HepG2 (cell line): Measurements from ENCODE around the gene DHRS4L2. TPM values are rescaled to one million over a fixed set of nuclear protein-coding genes. Genes with fewer than 3 reads are reported as not detected.

Experiments
- CBX1 ChIP-seq: IDR thresholded peaks from one replicate; pipeline ENCODE4 v1.6.1; 2016; ENCODE audit warnings: antibody characterized with exemption, low read depth
- FOXC1 ChIP-seq: sonication (generic); formaldehyde crosslinking; IDR thresholded peaks from 2 replicates; pipeline ENCODE4 v1.8.0; 2022; ENCODE audit warnings: mild to moderate bottlenecking, missing genetic modification reagents, borderline replicate concordance
- KDM6A ChIP-seq: IDR thresholded peaks from 2 replicates; pipeline ENCODE4 v1.6.1; 2016; ENCODE audit warnings: low read depth
- MAX ChIP-seq: IDR thresholded peaks from 2 replicates; pipeline ENCODE4 v1.6.1; 2012; ENCODE audit warnings: inconsistent platforms
- MLX ChIP-seq: IDR thresholded peaks from 2 replicates; pipeline ENCODE4 v1.6.1; 2016
- NFE2 ChIP-seq: sonication (generic); formaldehyde crosslinking; IDR thresholded peaks from 2 replicates; pipeline ENCODE4 v1.4.0; 2020; ENCODE audit warnings: missing genetic modification reagents
- ZBTB20 ChIP-seq: sonication (generic); formaldehyde crosslinking; IDR thresholded peaks from 2 replicates; pipeline ENCODE4 v1.8.1; 2023; ENCODE audit warnings: missing genetic modification reagents, low read depth, mild to moderate bottlenecking, borderline replicate concordance
- ZNF468 ChIP-seq: sonication (generic); formaldehyde crosslinking; IDR thresholded peaks from 2 replicates; pipeline ENCODE4 v1.8.0; 2022; ENCODE audit warnings: mild to moderate bottlenecking, moderate library complexity, missing genetic modification reagents
- ZNF580 ChIP-seq: IDR thresholded peaks from 2 replicates; pipeline ENCODE4 v1.6.1; 2016; ENCODE audit warnings: low read depth, borderline replicate concordance
- ZNF703 ChIP-seq: sonication (generic); formaldehyde crosslinking; IDR thresholded peaks from 2 replicates; pipeline ENCODE4 v1.5.1; 2020; ENCODE audit warnings: missing genetic modification reagents, mild to moderate bottlenecking, moderate library complexity, borderline replicate concordance
- ZNF749 ChIP-seq: sonication (generic); formaldehyde crosslinking; IDR thresholded peaks from 2 replicates; pipeline ENCODE4 v1.8.0; 2022; ENCODE audit warnings: mild to moderate bottlenecking, missing genetic modification reagents, moderate library complexity, borderline replicate concordance
- ZNF790 ChIP-seq: sonication (generic); formaldehyde crosslinking; IDR thresholded peaks from 2 replicates; pipeline ENCODE4 v1.8.0; 2022; ENCODE audit warnings: missing genetic modification reagents, mild to moderate bottlenecking, borderline replicate concordance
- ZNF839 ChIP-seq: sonication (generic); formaldehyde crosslinking; IDR thresholded peaks from 2 replicates; pipeline ENCODE4 v1.4.0; 2020; ENCODE audit warnings: missing genetic modification reagents, mild to moderate bottlenecking, borderline replicate concordance
- polyA plus RNA-seq, 8 experiments: library from polyadenylated mRNA; depleted of rRNA in 3 of 8; stranded (reverse) in 7 of 8; unstranded in 1 of 8; fragments of >200 nt; fragmentation: Illumina TruSeq in 4 of 8; extraction: Trizol in 4 of 8; gene quantifications; 2 replicates each; pipeline versions ENCODE4 v1.2.1 to v1.2.3, GENCODE V29; 2011 to 2016; ENCODE audit warnings: low read depth in 4 of 8, missing spikeins in 1 of 8, mixed read lengths in 1 of 8; ENCODE audit not compliant: insufficient read depth in 1 of 8
- total RNA-seq, 5 experiments: library from RNA; depleted of rRNA; stranded (reverse); fragments of >200 nt; fragmentation: Illumina TruSeq; extraction: Trizol; gene quantifications; 2 replicates each; pipeline ENCODE4 v1.2.3, GENCODE V29; 2016; ENCODE audit warnings: low read depth in 1 of 5
- TF ChIP-seq, protein P1 (sequence below): sonication (generic); formaldehyde crosslinking; IDR thresholded peaks from 2 replicates; pipeline ENCODE4 v1.5.1; 2020; ENCODE audit warnings: mild to moderate bottlenecking, missing genetic modification reagents, moderate library complexity
- TF ChIP-seq, protein P2 (sequence below): sonication (generic); formaldehyde crosslinking; IDR thresholded peaks from 2 replicates; pipeline ENCODE4 v1.4.0; 2020; ENCODE audit warnings: missing genetic modification reagents

Gene DHRS4L2
- total and polyA plus RNA-seq, 2 of the 13 experiments (the other 11 are each of a cell fraction or from before 2014, with no cell fraction given) = 24.7 to 38.2 TPM

GRCh38 chr14:24013654-24014514 is 25.2 kb downstream of the DHRS4L2 start (continued):
- TF ChIP-seq CBX1 (no peak), MLX (CRISPR knock-in tag) (0 out of 2 replicates have a peak, but pooled peaks have one; percentile 19), KDM6A (CRISPR knock-in tag) (no peak), NFE2 (CRISPR knock-in tag) (no peak), FOXC1 (CRISPR knock-in tag) (peak; percentile 45; the same call in 1 of the 2 replicates), ZBTB20 (CRISPR knock-in tag) (0 out of 2 replicates have a peak, but pooled peaks have one; percentile 25), ZNF839 (CRISPR knock-in tag) (no peak), MAX (no peak; the same call in 1 of the 2 replicates), ZNF749 (CRISPR knock-in tag) (no peak), ZNF580 (CRISPR knock-in tag) (no peak), ZNF468 (CRISPR knock-in tag) (no peak), ZNF703 (CRISPR knock-in tag) (no peak), ZNF790 (CRISPR knock-in tag) (no peak)
- TF ChIP-seq, protein P1, sequence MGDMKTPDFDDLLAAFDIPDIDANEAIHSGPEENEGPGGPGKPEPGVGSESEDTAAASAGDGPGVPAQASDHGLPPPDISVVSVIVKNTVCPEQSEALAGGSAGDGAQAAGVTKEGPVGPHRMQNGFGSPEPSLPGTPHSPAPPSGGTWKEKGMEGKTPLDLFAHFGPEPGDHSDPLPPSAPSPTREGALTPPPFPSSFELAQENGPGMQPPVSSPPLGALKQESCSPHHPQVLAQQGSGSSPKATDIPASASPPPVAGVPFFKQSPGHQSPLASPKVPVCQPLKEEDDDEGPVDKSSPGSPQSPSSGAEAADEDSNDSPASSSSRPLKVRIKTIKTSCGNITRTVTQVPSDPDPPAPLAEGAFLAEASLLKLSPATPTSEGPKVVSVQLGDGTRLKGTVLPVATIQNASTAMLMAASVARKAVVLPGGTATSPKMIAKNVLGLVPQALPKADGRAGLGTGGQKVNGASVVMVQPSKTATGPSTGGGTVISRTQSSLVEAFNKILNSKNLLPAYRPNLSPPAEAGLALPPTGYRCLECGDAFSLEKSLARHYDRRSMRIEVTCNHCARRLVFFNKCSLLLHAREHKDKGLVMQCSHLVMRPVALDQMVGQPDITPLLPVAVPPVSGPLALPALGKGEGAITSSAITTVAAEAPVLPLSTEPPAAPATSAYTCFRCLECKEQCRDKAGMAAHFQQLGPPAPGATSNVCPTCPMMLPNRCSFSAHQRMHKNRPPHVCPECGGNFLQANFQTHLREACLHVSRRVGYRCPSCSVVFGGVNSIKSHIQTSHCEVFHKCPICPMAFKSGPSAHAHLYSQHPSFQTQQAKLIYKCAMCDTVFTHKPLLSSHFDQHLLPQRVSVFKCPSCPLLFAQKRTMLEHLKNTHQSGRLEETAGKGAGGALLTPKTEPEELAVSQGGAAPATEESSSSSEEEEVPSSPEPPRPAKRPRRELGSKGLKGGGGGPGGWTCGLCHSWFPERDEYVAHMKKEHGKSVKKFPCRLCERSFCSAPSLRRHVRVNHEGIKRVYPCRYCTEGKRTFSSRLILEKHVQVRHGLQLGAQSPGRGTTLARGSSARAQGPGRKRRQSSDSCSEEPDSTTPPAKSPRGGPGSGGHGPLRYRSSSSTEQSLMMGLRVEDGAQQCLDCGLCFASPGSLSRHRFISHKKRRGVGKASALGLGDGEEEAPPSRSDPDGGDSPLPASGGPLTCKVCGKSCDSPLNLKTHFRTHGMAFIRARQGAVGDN = no peak
- TF ChIP-seq, protein P2, sequence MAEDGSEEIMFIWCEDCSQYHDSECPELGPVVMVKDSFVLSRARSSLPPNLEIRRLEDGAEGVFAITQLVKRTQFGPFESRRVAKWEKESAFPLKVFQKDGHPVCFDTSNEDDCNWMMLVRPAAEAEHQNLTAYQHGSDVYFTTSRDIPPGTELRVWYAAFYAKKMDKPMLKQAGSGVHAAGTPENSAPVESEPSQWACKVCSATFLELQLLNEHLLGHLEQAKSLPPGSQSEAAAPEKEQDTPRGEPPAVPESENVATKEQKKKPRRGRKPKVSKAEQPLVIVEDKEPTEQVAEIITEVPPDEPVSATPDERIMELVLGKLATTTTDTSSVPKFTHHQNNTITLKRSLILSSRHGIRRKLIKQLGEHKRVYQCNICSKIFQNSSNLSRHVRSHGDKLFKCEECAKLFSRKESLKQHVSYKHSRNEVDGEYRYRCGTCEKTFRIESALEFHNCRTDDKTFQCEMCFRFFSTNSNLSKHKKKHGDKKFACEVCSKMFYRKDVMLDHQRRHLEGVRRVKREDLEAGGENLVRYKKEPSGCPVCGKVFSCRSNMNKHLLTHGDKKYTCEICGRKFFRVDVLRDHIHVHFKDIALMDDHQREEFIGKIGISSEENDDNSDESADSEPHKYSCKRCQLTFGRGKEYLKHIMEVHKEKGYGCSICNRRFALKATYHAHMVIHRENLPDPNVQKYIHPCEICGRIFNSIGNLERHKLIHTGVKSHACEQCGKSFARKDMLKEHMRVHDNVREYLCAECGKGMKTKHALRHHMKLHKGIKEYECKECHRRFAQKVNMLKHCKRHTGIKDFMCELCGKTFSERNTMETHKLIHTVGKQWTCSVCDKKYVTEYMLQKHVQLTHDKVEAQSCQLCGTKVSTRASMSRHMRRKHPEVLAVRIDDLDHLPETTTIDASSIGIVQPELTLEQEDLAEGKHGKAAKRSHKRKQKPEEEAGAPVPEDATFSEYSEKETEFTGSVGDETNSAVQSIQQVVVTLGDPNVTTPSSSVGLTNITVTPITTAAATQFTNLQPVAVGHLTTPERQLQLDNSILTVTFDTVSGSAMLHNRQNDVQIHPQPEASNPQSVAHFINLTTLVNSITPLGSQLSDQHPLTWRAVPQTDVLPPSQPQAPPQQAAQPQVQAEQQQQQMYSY (CRISPR knock-in tag) = no peak
